ENCODE data around the gene MST1.

GRCh38 chr3:49652218-49652902, 36.9 kb downstream of the MST1 start:
- no peak for TF ChIP-seq CTCF (IDR thresholded peaks at IDR 0.05)
- TF ChIP-seq POLR2A (IDR thresholded peaks at IDR 0.05), result no peak
- no peak for TF ChIP-seq EP300 (IDR thresholded peaks at IDR 0.05)
